ENCODE results near the gene DCTN2. TPM values are rescaled to one million over a fixed set of nuclear protein-coding genes. Genes with fewer than 3 reads are reported as not detected.
"Not testable (repeated sequence)": the region's sequence is repeated elsewhere in the genome, so short reads cannot be mapped to it uniquely, and the experiment has no call there.

The DCTN2 gene
- polyA plus RNA-seq, 1 donor from 2014 or later, result 369 TPM

DNA sequence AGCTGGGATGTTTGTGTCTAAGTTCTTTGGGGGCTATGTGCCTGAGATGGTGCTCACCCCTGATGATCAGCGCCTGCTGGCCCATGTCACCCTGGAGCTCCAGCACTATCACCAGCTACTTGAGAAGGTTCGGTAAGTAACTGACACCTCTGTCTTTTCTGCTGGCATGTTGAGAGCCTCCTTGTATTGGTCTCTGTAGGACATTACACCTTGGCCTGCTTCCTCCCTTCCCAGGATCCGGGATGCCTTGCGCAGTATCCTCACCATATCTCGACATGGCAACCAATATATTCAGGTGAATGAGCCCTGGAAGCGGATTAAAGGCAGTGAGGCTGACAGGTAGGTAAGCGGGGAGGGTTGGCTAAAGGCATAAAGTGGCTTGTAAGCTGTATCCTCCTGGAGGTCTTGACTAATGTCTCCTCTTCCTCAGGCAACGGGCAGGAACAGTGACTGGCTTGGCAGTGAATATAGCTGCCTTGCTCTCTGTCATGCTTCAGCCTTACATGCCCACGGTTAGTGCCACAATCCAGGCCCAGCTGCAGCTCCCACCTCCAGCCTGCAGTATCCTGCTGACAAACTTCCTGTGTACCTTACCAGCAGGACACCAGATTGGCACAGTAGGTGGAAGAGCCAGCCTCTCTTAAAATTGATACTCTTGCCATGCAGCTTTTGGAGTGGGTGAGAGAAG, 32.1 kb downstream of the DCTN2 start:
- Histone ChIP-seq H3K27ac (ENCODE audit: low read length) (no peak overlapping the region), H4K20me1 (ENCODE audit: insufficient read depth) (no peaks in the 10 kb centered on the region), H3K9me2 (ENCODE audit: insufficient read depth, low read length) (no peaks in the 10 kb centered on the region), H2AFZ (ENCODE audit: low read depth, low read length) (no peak overlapping the region), H3K9me3 (ENCODE audit: low read length) (no peaks in the 10 kb centered on the region), H3K4me2 (ENCODE audit: low read length) (no peak overlapping the region), H3K36me3 (ENCODE audit: insufficient read depth, low read length) (peaks cover 7% of the 10 kb centered on the region), H3K4me3 (ENCODE audit: low read length) (no peak overlapping the region), H3K9ac (ENCODE audit: low read length) (no peak overlapping the region), H3F3A (ENCODE audit: insufficient read depth, low read length, poor library complexity, severe bottlenecking) (no peaks in the 10 kb centered on the region), H3K27me3 (ENCODE audit: insufficient read depth, low read depth, low read length) (no peaks in the 10 kb centered on the region), H3K79me2 (replicated peaks; ENCODE audit: insufficient read depth, low read length) (peaks cover 19% of the 10 kb centered on the region)
- TF ChIP-seq, protein P1, sequence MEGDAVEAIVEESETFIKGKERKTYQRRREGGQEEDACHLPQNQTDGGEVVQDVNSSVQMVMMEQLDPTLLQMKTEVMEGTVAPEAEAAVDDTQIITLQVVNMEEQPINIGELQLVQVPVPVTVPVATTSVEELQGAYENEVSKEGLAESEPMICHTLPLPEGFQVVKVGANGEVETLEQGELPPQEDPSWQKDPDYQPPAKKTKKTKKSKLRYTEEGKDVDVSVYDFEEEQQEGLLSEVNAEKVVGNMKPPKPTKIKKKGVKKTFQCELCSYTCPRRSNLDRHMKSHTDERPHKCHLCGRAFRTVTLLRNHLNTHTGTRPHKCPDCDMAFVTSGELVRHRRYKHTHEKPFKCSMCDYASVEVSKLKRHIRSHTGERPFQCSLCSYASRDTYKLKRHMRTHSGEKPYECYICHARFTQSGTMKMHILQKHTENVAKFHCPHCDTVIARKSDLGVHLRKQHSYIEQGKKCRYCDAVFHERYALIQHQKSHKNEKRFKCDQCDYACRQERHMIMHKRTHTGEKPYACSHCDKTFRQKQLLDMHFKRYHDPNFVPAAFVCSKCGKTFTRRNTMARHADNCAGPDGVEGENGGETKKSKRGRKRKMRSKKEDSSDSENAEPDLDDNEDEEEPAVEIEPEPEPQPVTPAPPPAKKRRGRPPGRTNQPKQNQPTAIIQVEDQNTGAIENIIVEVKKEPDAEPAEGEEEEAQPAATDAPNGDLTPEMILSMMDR (IDR thresholded peaks at IDR 0.05; ENCODE audit: poor library complexity, severe bottlenecking), result no peak
- no peak for TF ChIP-seq EZH2 (IDR thresholded peaks at IDR 0.05; ENCODE audit: borderline replicate concordance, insufficient read depth, low read length, poor library complexity, severe bottlenecking)
- no peak for TF ChIP-seq RAD21 (conservative IDR thresholded peaks at IDR 0.05)
- TF ChIP-seq EP300 (conservative IDR thresholded peaks at IDR 0.05; ENCODE audit: poor library complexity, severe bottlenecking), result no peak
- no peak for TF ChIP-seq TAF1 (IDR thresholded peaks at IDR 0.05; ENCODE audit: low read depth)
- no peak for TF ChIP-seq SMC3 (conservative IDR thresholded peaks at IDR 0.05; ENCODE audit: poor library complexity)
- TF ChIP-seq, protein P2, sequence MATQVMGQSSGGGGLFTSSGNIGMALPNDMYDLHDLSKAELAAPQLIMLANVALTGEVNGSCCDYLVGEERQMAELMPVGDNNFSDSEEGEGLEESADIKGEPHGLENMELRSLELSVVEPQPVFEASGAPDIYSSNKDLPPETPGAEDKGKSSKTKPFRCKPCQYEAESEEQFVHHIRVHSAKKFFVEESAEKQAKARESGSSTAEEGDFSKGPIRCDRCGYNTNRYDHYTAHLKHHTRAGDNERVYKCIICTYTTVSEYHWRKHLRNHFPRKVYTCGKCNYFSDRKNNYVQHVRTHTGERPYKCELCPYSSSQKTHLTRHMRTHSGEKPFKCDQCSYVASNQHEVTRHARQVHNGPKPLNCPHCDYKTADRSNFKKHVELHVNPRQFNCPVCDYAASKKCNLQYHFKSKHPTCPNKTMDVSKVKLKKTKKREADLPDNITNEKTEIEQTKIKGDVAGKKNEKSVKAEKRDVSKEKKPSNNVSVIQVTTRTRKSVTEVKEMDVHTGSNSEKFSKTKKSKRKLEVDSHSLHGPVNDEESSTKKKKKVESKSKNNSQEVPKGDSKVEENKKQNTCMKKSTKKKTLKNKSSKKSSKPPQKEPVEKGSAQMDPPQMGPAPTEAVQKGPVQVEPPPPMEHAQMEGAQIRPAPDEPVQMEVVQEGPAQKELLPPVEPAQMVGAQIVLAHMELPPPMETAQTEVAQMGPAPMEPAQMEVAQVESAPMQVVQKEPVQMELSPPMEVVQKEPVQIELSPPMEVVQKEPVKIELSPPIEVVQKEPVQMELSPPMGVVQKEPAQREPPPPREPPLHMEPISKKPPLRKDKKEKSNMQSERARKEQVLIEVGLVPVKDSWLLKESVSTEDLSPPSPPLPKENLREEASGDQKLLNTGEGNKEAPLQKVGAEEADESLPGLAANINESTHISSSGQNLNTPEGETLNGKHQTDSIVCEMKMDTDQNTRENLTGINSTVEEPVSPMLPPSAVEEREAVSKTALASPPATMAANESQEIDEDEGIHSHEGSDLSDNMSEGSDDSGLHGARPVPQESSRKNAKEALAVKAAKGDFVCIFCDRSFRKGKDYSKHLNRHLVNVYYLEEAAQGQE (IDR thresholded peaks at IDR 0.05; ENCODE audit: borderline replicate concordance), result no peak
- no peak for TF ChIP-seq POLR2AphosphoS5 (IDR thresholded peaks at IDR 0.05)
- TF ChIP-seq MXI1 (conservative IDR thresholded peaks at IDR 0.05; ENCODE audit: poor library complexity, severe bottlenecking), result no peak

DNA sequence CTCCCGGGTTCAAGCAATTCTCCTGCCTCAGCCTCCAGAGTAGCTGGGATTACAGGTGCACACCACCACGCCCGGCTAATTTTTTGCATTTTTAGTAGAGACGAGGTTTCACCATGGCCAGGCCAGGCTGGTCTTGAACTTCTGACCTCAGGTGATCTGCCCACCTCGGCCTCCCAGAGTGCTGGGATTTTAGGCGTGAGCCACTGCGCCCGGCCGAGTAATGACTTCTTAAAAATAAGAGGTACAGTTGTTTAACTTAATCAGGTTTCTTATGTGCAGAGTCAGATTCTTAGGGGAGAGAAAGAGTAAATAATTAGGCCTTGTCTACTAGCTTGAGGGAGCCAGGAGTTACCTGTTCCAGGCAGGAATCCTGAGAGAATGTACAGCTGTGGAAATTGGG, 32.7 kb downstream of the DCTN2 start:
- not testable (repeated sequence) for H2AFZ ChIP-seq (ENCODE audit: low read depth, low read length); H3K9me3 ChIP-seq (ENCODE audit: low read length)
- peaks cover 13% of the 10 kb centered on the region for H3K79me2 ChIP-seq (replicated peaks; ENCODE audit: insufficient read depth, low read length)

DNA sequence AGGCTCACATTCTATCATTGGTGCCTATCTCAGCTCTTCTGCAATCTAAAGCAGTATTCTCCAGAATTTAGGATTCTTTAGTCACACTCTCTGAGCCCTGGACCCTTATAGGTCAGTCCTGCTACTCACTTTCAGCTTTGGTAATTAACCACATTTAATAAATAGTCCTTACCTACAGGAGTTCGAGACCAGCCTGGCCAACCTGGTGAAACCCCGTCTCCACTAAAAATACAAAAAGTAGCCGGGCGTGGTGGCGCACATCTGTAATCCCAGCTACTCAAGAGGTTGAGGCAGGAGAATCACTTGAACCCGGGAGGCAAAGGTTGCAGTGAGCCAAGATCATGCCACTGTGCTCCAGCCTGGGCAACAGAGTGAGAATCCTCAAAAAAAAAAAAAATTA, 33.3 kb downstream of the DCTN2 start:
- H3K4me3 ChIP-seq (ENCODE audit: low read length); H3K79me2 ChIP-seq (replicated peaks; ENCODE audit: insufficient read depth, low read length); H3K27ac ChIP-seq (ENCODE audit: low read length); H3F3A ChIP-seq (ENCODE audit: insufficient read depth, low read length, poor library complexity, severe bottlenecking); H3K9me3 ChIP-seq (ENCODE audit: low read length); H3K9ac ChIP-seq (ENCODE audit: low read length); H3K36me3 ChIP-seq (ENCODE audit: insufficient read depth, low read length); H3K9me2 ChIP-seq (ENCODE audit: insufficient read depth, low read length); H2AFZ ChIP-seq (ENCODE audit: low read depth, low read length); H4K20me1 ChIP-seq (ENCODE audit: insufficient read depth); H3K4me2 ChIP-seq (ENCODE audit: low read length); H3K27me3 ChIP-seq (ENCODE audit: insufficient read depth, low read depth, low read length): not testable (repeated sequence)

More for the DNA sequence above, 32.7 kb downstream of the DCTN2 start:
- H3K27ac ChIP-seq (ENCODE audit: low read length); H3K4me2 ChIP-seq (ENCODE audit: low read length); H3F3A ChIP-seq (ENCODE audit: insufficient read depth, low read length, poor library complexity, severe bottlenecking); H3K27me3 ChIP-seq (ENCODE audit: insufficient read depth, low read depth, low read length); H3K4me3 ChIP-seq (ENCODE audit: low read length); H3K9me2 ChIP-seq (ENCODE audit: insufficient read depth, low read length); H3K9ac ChIP-seq (ENCODE audit: low read length); H3K36me3 ChIP-seq (ENCODE audit: insufficient read depth, low read length); H4K20me1 ChIP-seq (ENCODE audit: insufficient read depth): not testable (repeated sequence)

All from neural cell (in vitro differentiated cells).